Stomach (tissue), 9 donors: ENCODE data around the gene ANLN. TPM values are rescaled to one million over a fixed set of nuclear protein-coding genes. Genes with fewer than 3 reads are reported as not detected.
A peak's percentile ranks its signal among the peaks of the same experiment; 100 is the strongest.

Experiments used
- DNase-seq, 2 donors: peaks; one replicate each; pipeline versions ENCODE4 v3.0.0 to v3.0.0-alpha.2; 2013 to 2019
- H3K27ac ChIP-seq, 5 donors: fragments of 200-600 bp in 4 of 5; sonication (generic) in 4 of 5; one replicate each; pipeline ENCODE4 v1.5.1; 2013 to 2019; ENCODE audit warnings: mild to moderate bottlenecking in 1 of 5, moderate library complexity in 1 of 5
- H3K27me3 ChIP-seq, 3 donors: fragments of 200-600 bp; sonication (generic); one replicate each; pipeline ENCODE4 v1.5.1; 2017 to 2019; ENCODE audit warnings: mixed run types in 1 of 3
- H3K36me3 ChIP-seq, 4 donors: fragments of 200-600 bp; sonication (generic); 1 replicate in 3 of 4; 2 replicates in 1 of 4; pipeline ENCODE4 v1.5.1; 2016 to 2019
- H3K4me1 ChIP-seq, 4 donors: fragments of 200-600 bp; sonication (generic); one replicate each; pipeline ENCODE4 v1.5.1; 2016 to 2019
- H3K4me3 ChIP-seq, 4 donors: fragments of 200-600 bp; sonication (generic) in 3 of 4; one replicate each; pipeline ENCODE4 v1.5.1; 2016 to 2019; ENCODE audit warnings: mild to moderate bottlenecking in 1 of 4
- H3K9me3 ChIP-seq, 4 donors: fragments of 200-600 bp; sonication (generic); one replicate each; pipeline ENCODE4 v1.5.1; 2016 to 2019
- EP300 ChIP-seq: sonication (generic); formaldehyde crosslinking; IDR thresholded peaks from one replicate; pipeline ENCODE4 v1.6.1; 2017; ENCODE audit warnings: antibody characterized with exemption
- POLR2A ChIP-seq, 4 donors: fragments of 450-650 bp; IDR thresholded peaks; one replicate each; pipeline ENCODE4 v1.6.1; 2016; ENCODE audit warnings: antibody characterized with exemption in 4 of 4, control low read depth in 2 of 4, mild to moderate bottlenecking in 1 of 4, moderate library complexity in 1 of 4
- POLR2AphosphoS5 ChIP-seq, 3 donors: sonication (generic); formaldehyde crosslinking; IDR thresholded peaks; one replicate each; pipeline ENCODE4 v1.6.1; 2016; ENCODE audit warnings: antibody characterized with exemption in 3 of 3
- WGBS, 5 donors: extraction: QIAGEN DNeasy Blood & Tissue Kit in 3 of 5; methylation state at CpG; one replicate each; pipeline versions ENCODE4 v1.1.5 to v1.1.7; 2013 to 2018; 5-methylcytosine and 5-hydroxymethylcytosine counted together
- intact Hi-C: fragments of 100-400 bp; cut with DNase I; formaldehyde crosslinking; loops from one replicate; pipeline ENCODE4 v1.15.1; 2023; ENCODE audit warnings: low total_unique reads
- polyA plus RNA-seq, 3 donors: library from polyadenylated mRNA; stranded (reverse); fragments of 200-250 nt; gene quantifications; one replicate each; pipeline ENCODE4 v1.2.3, GENCODE V29; 2013
- total RNA-seq, 5 donors: library from RNA; depleted of rRNA; stranded (reverse); fragments of >200 nt; gene quantifications; one replicate each; pipeline versions ENCODE4 v1.1.0 to v1.2.3, GENCODE V29; 2014 to 2016
- TF ChIP-seq, protein P1 (sequence below), 7 experiments: fragments of 450-650 bp in 4 of 7; fragments of 200-600 bp in 3 of 7; sonication (generic) in 3 of 7; IDR thresholded peaks; one replicate each; pipeline ENCODE4 v1.5.1; 2016 to 2019; ENCODE audit warnings: antibody characterized with exemption in 7 of 7, control low read depth in 2 of 7, mild to moderate bottlenecking in 1 of 7
- donor health status: healthy with polysubstance abuse.
- donor health status: Bipolar disorder and iron deficiency.
- donor health status: healthy.

ANLN gene
- total and polyA plus RNA-seq, 8 donors, result 3.5 to 25.2 (median 12.6) TPM

DNA sequence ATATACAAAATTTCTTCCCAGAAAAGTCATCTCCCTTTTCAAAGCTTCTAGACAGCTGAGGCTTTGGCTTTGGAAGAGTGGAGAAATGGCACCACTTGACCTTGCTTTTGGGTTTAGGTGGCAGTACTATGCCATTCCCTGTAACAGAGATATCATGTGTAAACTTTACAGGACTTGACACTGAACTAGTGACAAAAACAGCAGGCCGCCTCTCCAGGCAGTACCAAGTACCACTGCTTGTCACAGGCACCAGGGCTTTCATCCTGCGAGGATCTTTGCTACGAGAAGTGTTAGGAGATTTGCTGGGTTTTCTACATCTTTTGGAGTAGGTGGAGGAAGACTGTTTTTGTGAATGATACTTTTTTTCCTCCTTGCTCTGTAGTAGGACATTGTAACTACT lies 32.6 kb upstream of the ANLN start:
- H3K27me3 ChIP-seq, result no peaks in the 10 kb centered on the region
- peaks cover 0 to 55% (median 16%) of the 10 kb centered on the region in 4 donors for H3K4me1 ChIP-seq
- intact Hi-C loops, result no loop called here
- peak in 1 of 2 donors; percentile 39 for DNase-seq
- H3K9me3 ChIP-seq, result no peaks in the 10 kb centered on the region
- TF ChIP-seq EP300 (no peak), POLR2AphosphoS5 (IDR thresholded peaks at IDR 0.05) (peak in 1 of 3 donors; percentile 40)
- TF ChIP-seq, protein P1, sequence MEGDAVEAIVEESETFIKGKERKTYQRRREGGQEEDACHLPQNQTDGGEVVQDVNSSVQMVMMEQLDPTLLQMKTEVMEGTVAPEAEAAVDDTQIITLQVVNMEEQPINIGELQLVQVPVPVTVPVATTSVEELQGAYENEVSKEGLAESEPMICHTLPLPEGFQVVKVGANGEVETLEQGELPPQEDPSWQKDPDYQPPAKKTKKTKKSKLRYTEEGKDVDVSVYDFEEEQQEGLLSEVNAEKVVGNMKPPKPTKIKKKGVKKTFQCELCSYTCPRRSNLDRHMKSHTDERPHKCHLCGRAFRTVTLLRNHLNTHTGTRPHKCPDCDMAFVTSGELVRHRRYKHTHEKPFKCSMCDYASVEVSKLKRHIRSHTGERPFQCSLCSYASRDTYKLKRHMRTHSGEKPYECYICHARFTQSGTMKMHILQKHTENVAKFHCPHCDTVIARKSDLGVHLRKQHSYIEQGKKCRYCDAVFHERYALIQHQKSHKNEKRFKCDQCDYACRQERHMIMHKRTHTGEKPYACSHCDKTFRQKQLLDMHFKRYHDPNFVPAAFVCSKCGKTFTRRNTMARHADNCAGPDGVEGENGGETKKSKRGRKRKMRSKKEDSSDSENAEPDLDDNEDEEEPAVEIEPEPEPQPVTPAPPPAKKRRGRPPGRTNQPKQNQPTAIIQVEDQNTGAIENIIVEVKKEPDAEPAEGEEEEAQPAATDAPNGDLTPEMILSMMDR (IDR thresholded peaks at IDR 0.05), result no peak
- 29 to 71% (median 48%) methylated on average over 3 of the region's 3 CpGs for WGBS, 5 donors
- H3K36me3 ChIP-seq, result peaks cover 0 to 6% (median 0%) of the 10 kb centered on the region in 4 donors
- H3K4me3 ChIP-seq, result no peak overlapping the region
- H3K27ac ChIP-seq, result peak overlapping the region in 3 of 5 donors; percentile 20 to 74 (median 46)

DNA sequence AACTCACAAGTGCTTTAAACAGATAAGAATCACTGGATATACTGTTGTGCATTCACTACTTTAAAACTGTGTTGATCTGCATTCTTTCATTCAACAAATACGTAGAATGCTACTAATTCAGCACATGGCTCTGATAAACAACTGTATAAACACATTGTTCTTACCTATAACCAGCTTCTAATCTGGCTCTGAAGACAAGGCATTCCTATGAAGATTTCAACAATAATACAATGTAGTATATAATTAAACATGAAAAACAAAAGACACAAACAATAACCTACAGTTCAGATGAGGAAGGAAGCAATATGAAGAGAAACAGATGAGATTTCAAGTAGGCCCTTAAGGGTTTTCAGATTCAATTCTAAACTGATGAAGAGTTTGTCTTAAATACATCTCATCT lies 31.1 kb upstream of the ANLN start:
- Histone ChIP-seq H3K27ac (peak overlapping the region in 1 of 5 donors; percentile 23), H3K36me3 (peaks cover 0 to 6% (median 0%) of the 10 kb centered on the region in 4 donors), H3K27me3 (no peaks in the 10 kb centered on the region), H3K9me3 (no peaks in the 10 kb centered on the region), H3K4me1 (peaks cover 0 to 55% (median 16%) of the 10 kb centered on the region in 4 donors), H3K4me3 (no peak overlapping the region)
- DNase-seq, result no peak
- WGBS, 5 donors, result 31 to 69% (median 46%) methylated on average over 1 of the region's 1 CpG
- intact Hi-C loops, result no loop called here
- TF ChIP-seq POLR2A (IDR thresholded peaks at IDR 0.05) (no peak), POLR2AphosphoS5 (IDR thresholded peaks at IDR 0.05) (no peak), EP300 (no peak)
- TF ChIP-seq, protein P1 (IDR thresholded peaks at IDR 0.05), result no peak

DNA sequence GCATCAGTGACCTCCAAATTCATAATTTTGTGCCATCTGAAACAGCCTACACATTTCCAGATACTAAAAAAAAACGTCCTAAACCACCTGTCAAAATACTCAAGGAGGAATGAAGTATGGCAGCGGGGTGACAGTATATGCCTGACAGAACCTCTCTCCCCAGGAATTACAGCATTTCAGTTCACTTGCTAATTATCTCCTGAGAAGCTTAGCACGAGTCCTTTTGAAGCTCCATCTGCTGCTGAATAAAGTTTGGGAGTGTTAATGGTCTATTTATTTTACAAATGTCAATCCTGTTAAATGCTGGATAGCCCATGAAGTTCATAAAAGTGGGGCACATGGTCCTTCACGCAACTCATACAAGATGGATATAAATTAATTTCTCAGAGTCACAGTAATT lies 29.4 kb upstream of the ANLN start:
- Histone ChIP-seq H3K4me3 (no peak overlapping the region), H3K27ac (no peak overlapping the region), H3K9me3 (no peaks in the 10 kb centered on the region), H3K4me1 (peaks cover 0 to 42% (median 16%) of the 10 kb centered on the region in 4 donors), H3K36me3 (peaks cover 0 to 6% (median 0%) of the 10 kb centered on the region in 4 donors), H3K27me3 (no peaks in the 10 kb centered on the region)
- TF ChIP-seq EP300 (no peak), POLR2A (IDR thresholded peaks at IDR 0.05) (no peak), POLR2AphosphoS5 (IDR thresholded peaks at IDR 0.05) (no peak)
- TF ChIP-seq, protein P1 (IDR thresholded peaks at IDR 0.05), result no peak
- peak in 1 of 2 donors; percentile 17 for DNase-seq
- intact Hi-C loops, result no loop called here
- WGBS, 5 donors, result 55 to 67% (median 64%) methylated on average over 4 of the region's 4 CpGs

DNA sequence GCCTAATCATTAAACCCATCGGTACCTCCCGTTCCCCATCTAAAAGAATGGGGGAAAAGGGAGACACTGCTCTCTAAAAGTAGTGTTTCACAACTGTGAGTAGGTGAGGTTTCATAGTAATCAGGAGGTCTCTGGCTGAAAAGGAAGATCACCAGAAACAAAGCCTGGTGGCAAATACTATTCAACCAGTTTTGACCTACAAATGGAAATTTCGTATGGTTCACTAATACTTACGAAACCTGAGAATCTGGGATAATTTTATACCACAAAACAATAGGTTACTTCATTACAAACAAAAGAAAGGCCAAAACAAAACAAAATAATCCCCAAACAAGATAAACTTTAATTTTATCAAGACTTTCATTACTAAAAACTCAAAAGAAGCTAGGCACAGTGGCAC lies 28.4 kb upstream of the ANLN start:
- TF ChIP-seq POLR2A (IDR thresholded peaks at IDR 0.05), result no peak
- TF ChIP-seq POLR2AphosphoS5 (IDR thresholded peaks at IDR 0.05), result no peak
- TF ChIP-seq EP300, result no peak
- TF ChIP-seq, protein P1 (IDR thresholded peaks at IDR 0.05), result no peak
- 84 to 90% (median 86%) methylated on average over 4 of the region's 4 CpGs for WGBS, 5 donors
- no peak for DNase-seq
- intact Hi-C loops, result no loop called here
- Histone ChIP-seq H3K4me1 (peaks cover 0 to 41% (median 14%) of the 10 kb centered on the region in 4 donors), H3K27ac (no peak overlapping the region), H3K36me3 (peaks cover 0 to 6% (median 0%) of the 10 kb centered on the region in 4 donors), H3K9me3 (no peaks in the 10 kb centered on the region), H3K27me3 (no peaks in the 10 kb centered on the region), H3K4me3 (no peak overlapping the region)
